ENCODE measurements around the gene KRTAP10-3. TPM values are rescaled to one million over a fixed set of nuclear protein-coding genes. Genes with fewer than 3 reads are reported as not detected.
A peak's percentile ranks its signal among the peaks of the same experiment; 100 is the strongest.

The KRTAP10-3 gene
- total RNA-seq, 2 donors from 2014 or later: not detected

DNA sequence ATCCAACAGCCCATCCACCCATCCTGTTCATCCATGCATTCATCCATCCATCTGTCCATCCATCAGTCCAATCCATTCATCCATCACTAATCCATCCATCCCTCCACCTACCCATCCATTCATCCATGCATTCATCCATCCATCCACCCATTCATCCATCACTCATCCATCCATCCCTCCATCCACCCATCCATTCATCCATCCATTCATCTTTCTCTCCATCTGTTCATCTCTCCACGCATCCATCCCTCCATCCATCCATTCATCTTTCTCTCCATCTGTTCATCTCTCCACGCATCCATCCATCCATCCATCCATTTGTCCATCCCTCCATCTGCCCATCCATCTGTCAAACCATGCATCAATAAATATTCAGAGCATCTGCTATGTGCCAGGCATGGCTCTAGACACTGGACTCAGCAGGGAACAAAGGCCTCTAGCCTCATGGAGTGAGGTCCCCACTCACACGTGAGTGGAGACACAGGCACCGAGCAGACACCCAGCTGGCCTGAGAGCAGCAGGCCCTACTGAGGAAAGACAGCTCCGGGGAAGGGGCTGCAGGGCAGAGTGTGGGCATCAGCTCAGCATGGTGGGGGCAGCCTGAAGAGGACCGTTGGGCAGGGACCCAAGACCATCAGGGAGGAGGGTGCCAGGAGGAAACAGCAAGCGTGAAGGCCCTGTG lies 28.2 kb downstream of the KRTAP10-3 start:
- Mint-ChIP-seq H3K4me1 (peaks cover 8% of the 10 kb centered on the region), H3K27me3 (peaks cover 8% of the 10 kb centered on the region), H3K27ac (no peak overlapping the region), H3K4me3 (no peak overlapping the region), H3K36me3 (ENCODE audit: low read depth) (peaks cover 3% of the 10 kb centered on the region)
- DNase-seq (no peak), ATAC-seq (no peak)
- no peaks in the 10 kb centered on the region for H3K9me3 ChIP-seq (ENCODE audit: control insufficient read depth, low read length, poor library complexity, severe bottlenecking)

DNA sequence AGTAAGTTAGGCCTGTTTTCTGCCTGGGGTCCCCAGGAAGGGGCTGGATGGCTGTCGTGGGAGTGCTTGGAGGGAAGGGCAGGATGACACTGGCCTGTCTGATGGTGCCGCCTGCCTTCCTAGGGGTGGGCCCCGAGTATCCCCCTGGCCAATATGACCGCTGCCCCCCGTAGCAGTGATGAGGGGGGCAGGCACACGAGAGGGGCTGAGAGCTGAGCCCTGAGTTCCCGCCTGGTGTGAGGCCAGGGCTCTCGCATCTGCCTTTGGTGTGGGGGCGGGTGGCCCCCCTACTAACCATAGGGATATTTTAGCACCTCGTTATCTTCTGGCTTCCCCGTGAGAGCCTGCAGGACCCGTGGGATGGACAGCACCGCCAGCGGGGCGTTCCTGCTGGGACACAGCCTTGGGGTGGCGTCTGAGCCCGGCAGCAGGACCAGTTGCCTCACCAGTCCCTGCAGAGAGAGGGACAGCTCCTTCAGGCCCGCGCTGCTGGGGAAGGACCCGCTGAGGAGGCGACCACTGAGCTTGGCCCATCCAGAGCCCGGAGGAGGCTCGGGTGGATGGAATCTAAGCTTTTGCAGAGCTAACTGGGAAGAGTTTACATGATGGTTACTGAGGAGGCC lies 29.0 kb downstream of the KRTAP10-3 start:
- ATAC-seq (no peak), DNase-seq (no peak)
- peaks cover 8% of the 10 kb centered on the region for H3K4me1 Mint-ChIP-seq
- H3K36me3 Mint-ChIP-seq (ENCODE audit: low read depth): peaks cover 3% of the 10 kb centered on the region
- H3K4me3 Mint-ChIP-seq: no peak overlapping the region
- no peaks in the 10 kb centered on the region for H3K9me3 ChIP-seq (ENCODE audit: control insufficient read depth, low read length, poor library complexity, severe bottlenecking)
- H3K27ac Mint-ChIP-seq: no peak overlapping the region
- peaks cover 8% of the 10 kb centered on the region for H3K27me3 Mint-ChIP-seq

DNA sequence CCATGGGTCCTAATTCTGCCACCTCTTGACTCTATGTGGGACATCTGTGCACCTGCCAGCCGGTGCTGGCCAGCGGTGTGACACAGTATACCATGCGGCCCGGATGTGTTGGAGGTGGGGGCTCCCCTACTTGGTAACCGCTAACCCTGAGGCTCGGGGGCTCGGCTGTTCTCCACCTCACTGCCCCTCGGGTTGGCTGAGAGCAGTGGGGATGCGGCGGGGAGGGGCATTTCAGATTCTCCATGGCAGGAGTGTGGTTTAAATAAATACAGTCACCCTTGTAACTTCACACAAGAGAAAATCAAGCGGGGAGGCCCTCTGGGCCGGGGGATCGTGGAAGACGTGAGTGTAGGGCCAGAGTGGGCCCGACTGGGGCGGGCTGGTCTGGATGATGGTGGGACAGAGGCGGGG lies 29.6 kb downstream of the KRTAP10-3 start:
- DNase-seq: no peak
- H3K9me3 ChIP-seq (ENCODE audit: control insufficient read depth, low read length, poor library complexity, severe bottlenecking): no peaks in the 10 kb centered on the region
- Mint-ChIP-seq H3K4me3 (no peak overlapping the region), H3K36me3 (ENCODE audit: low read depth) (peaks cover 3% of the 10 kb centered on the region), H3K4me1 (peaks cover 8% of the 10 kb centered on the region), H3K27ac (no peak overlapping the region), H3K27me3 (peaks cover 8% of the 10 kb centered on the region)
- no peak for ATAC-seq

DNA sequence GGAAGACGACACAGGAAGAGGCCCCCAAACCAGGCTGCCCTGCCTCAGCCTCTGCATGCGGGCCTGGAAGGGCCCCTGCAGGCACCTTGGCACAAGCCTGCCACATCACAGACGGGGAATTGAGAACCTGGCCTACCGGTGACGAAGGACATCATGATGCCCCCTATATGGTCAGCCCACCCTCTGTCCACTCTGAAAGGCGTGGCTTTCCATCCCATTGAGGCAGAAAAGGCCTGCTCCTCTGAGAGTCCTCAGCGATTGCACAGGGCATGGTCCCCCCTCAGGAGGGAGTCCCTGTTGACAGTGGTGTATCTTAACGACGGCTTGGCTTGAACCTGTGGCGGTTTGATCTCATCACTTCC lies 30.0 kb downstream of the KRTAP10-3 start:
- no peaks in the 10 kb centered on the region for H3K9me3 ChIP-seq (ENCODE audit: control insufficient read depth, low read length, poor library complexity, severe bottlenecking)
- no peak overlapping the region for H3K4me3 Mint-ChIP-seq
- DNase-seq: peak in 1 of 3 donors; percentile 2
- H3K36me3 Mint-ChIP-seq (ENCODE audit: low read depth): peaks cover 3% of the 10 kb centered on the region
- H3K27me3 Mint-ChIP-seq: peaks cover 8% of the 10 kb centered on the region
- H3K27ac Mint-ChIP-seq: no peak overlapping the region
- no peak for ATAC-seq
- peaks cover 8% of the 10 kb centered on the region for H3K4me1 Mint-ChIP-seq

DNA sequence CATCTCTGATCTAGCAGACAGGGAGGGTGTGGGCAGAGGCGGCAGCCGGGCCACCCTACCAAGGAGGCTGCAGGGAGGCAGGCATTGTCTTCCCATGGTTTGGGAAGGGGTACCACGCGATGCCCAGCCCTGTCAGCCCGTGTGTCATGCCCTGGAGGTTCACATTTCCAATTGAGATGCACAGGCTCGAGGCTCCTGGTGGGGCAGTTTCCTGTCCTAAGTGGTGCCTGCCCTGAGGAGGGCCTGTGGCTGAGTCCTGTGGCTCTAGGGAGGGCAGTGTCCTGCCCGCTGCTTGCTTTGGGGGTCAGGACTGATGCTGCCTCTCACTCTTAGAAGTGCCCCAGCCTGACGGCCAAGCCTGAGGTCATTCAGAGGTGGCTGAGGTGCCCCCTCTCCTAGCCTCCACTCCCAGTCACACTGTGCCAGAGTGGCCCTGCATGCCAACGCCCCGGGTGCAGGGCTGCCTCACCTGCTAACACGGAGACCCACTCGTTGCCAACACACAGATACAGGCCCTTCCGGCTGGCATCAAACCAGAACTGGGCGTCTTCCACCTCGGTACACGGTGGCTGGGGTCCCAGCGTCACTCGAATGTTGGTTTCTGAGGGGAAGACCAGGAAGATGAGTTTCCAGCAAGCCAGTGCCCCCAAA lies 30.5 kb downstream of the KRTAP10-3 start:
- Mint-ChIP-seq H3K4me3 (no peak overlapping the region), H3K27ac (no peak overlapping the region)
- DNase-seq: peak in 1 of 3 donors; percentile 1

DNA sequence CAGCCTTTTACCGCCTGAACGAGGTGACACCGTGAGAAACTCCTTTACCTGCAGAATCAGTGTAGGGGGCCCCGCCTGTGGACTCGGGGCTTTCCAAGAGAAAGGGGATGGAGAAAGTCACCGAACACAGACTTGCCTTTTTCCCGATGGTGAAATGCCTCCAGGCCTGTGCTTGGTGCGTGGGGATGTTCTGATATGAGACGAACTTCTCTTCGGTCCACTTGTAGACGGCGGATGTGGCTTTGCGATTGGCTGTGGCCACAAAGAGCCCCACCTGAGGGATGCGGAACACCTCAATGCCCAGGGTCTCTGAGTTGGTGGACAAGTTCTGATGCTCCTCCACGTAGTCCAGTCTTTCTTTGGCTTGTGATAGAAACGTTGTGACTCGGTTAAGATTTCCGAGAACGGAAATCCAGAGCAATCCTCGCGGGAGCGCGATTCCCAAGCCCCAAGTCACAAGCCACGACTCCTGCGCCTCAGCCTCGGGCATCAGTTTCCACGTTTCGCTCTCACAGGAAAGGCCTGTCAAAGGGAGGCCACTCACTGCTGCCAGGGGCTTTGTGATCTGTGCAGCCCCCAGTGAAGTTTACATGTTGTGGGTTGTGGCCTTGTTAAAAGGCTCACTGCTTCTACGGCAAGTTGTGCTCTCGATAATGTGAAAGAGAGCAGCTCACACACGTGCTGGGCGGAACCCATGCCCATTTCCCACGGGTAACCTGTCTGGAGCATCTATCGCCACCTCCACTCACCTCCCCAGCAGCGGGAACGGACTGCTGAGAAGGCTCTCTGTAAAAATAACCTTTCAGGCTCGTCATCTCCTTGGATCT lies 31.2 kb downstream of the KRTAP10-3 start:
- Mint-ChIP-seq H3K27me3 (peaks cover 7% of the 10 kb centered on the region), H3K4me3 (no peak overlapping the region), H3K4me1 (peaks cover 8% of the 10 kb centered on the region), H3K27ac (no peak overlapping the region), H3K36me3 (ENCODE audit: low read depth) (peaks cover 3% of the 10 kb centered on the region)
- H3K9me3 ChIP-seq (ENCODE audit: control insufficient read depth, low read length, poor library complexity, severe bottlenecking): no peaks in the 10 kb centered on the region
- ATAC-seq: no peak
- peak in 1 of 3 donors; percentile 4 for DNase-seq

More for the DNA sequence above, 30.5 kb downstream of the KRTAP10-3 start:
- no peak for ATAC-seq
- H3K27me3 Mint-ChIP-seq: peaks cover 8% of the 10 kb centered on the region
- H3K4me1 Mint-ChIP-seq: peaks cover 8% of the 10 kb centered on the region
- no peaks in the 10 kb centered on the region for H3K9me3 ChIP-seq (ENCODE audit: control insufficient read depth, low read length, poor library complexity, severe bottlenecking)
- H3K36me3 Mint-ChIP-seq (ENCODE audit: low read depth): peaks cover 3% of the 10 kb centered on the region

DNA sequence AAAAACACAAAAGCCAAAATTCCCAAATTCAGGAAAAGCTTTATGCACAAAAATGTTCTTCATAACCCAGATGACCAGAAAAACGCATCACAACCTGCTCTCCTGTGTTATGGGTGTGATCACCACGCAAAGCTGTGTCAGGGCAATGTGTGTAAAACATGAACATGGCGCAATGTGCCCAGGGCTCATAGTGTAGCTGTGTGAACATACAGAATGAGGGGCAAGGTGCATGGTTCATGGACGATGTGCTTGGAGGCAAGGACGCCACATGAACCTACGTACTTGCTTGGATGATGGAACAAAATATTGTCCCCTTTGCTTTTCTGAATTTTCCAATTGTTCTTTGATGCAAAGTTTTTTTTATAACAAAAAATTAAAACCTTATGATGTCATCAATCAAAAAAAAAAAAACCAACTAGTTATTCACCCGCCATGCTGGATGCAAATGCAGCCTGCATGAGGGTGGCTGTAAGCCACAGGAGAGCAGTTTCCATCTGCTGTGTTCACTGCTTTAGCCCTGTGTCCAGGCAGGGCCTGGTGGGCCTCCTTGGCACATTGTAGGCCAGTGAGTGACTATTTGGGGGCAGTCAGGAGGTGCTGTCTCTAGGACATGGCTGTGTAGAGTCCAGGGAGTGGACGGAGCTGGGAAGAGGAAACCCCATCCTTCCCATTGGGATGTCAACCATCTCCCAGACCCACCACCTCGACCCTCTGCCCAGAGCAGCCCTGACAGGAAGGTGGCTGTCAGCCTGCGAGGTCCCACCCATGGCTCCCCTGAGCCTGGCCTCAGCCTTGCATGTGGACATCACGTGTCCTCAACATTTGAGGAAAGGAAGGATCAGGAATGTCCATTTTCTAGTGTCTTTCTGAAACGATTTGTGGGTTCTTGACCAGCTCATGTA lies 32.2 kb downstream of the KRTAP10-3 start:
- ATAC-seq (no peak), DNase-seq (peak in 1 of 3 donors; percentile 0)
- H3K27me3 Mint-ChIP-seq: no peaks in the 10 kb centered on the region
- H3K4me3 Mint-ChIP-seq: no peak overlapping the region
- no peaks in the 10 kb centered on the region for H3K9me3 ChIP-seq (ENCODE audit: control insufficient read depth, low read length, poor library complexity, severe bottlenecking)
- no peak overlapping the region for H3K27ac Mint-ChIP-seq
- peaks cover 3% of the 10 kb centered on the region for H3K36me3 Mint-ChIP-seq (ENCODE audit: low read depth)
- H3K4me1 Mint-ChIP-seq: peaks cover 8% of the 10 kb centered on the region

DNA sequence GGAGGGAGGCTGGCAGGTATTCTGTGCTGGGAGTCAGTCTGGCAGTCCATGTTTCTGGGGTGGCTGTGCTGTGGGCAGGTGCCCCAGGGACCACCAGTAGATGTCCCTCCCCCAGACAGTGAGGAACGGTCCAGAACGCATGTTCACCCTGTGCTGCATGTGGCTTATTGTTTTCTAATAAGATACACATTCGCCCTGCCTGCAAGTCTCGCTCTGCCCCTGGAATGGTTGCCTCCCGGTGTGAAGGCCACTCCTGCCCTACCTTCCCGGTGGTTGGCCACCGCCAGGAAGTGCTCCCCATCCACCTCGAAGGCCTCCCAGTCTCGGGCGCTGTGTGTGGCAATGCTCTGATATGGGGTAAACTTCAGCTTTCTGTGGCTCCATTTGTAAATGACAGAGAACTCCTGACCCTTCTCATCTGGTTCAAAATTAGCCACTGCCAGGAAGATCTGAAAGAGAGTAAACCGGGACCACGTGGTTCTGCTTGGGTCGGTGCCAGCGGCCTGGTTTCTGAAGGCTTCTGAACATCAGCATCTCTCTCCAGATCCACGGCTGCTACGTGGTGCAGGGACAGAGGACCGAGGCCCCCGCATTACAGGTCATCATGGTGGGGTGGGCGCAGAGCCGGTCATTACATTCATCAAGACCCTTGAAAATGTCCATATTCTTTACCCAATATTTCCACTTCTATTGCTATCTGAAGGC lies 33.1 kb downstream of the KRTAP10-3 start:
- no peak overlapping the region for H3K4me3 Mint-ChIP-seq

DNA sequence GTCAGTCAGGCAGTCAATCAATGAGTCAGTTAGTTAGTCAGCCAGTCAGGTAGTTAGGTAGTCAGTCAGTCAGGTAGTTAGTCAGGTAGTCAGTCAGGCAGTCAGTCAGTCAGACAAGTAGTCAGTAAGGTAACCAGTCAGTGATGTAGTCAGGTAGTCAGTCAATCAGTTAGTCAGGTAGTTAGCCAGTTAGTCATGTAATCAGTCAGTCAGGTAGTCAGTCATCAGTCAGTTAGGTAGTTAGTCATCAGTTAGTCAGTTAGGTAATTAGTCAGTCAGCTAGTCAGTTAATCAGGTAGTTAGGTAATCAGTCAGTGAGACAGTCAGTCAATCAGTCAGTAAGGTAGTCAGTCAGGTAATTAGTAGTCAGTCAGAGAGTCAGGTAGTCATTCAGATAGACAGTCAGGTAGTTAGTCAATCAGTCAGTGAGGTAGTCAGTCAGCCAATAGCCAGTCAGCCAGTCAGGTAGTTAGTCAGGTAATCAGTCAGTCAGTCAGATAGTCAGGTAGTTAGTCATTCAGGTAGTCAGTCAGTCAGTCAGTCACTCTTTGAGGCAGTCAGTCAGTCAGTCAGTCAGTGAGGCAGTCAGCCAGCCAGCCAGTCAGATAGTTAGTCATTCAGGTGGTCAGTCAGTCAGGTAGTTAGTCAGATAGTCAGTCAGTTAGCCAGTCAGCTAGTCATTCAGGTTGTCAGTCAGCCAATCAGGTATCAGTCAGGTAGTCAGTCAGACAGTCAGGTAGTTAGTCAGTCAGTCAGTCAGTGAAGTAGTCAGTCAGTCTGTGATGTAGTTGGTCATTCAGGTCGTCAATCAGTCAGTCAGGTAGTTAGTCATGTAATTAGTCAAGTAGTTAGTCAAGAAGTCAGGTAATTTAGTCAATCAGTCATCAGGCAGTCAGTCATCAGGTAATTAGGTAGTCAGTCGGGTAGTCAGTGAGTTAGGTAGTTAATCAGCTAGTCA lies 33.9 kb downstream of the KRTAP10-3 start:
- H3K4me3 Mint-ChIP-seq: no peak overlapping the region
- no peak for ATAC-seq

More for the DNA sequence above, 33.1 kb downstream of the KRTAP10-3 start:
- DNase-seq: no peak
- H3K36me3 Mint-ChIP-seq (ENCODE audit: low read depth): peaks cover 3% of the 10 kb centered on the region
- H3K27me3 Mint-ChIP-seq: peaks cover 1% of the 10 kb centered on the region
- no peak for ATAC-seq
- H3K27ac Mint-ChIP-seq: no peak overlapping the region
- H3K9me3 ChIP-seq (ENCODE audit: control insufficient read depth, low read length, poor library complexity, severe bottlenecking): no peaks in the 10 kb centered on the region
- peaks cover 8% of the 10 kb centered on the region for H3K4me1 Mint-ChIP-seq

DNA sequence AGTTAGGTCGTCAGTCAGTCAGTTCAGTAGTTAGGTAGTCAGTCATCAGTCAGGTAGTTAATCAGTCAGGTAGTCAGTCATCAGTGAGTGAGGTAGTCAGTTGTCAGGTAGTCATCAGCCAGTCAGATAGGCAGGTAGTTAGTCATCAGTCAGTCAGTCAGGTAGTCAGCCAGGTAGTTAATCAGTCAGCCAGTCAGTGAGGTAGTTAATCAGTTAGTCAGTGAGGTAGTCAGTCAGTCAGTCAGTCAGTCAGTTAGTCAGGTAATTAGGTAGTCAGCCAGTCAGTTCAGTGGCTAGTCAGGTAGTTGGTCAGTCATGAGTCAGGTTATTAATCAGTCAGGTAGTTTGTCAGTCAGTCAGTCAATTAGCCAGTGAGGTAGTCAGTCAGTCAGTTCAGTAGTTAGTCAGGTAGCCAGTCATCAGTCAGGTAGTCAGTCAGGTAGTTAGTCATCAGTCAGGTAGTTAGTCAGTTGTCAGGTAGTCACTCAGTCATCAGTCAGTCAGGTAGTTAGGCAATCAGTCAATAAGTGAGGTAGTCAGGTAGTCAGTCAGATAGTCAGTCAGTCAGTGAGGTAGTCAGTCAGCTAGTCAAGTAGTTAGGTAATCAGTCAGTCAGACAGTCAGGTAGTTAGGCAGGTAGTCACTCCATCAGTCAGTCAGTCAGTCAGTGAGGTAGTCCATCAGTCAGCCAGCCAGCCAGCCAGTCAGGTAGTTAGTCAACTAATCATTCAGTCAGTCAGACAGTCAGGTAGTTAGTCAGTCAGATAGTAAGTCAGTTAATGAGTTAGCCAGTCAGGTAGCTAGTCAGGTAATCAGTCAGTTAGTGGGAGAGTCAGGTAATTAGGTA lies 34.8 kb downstream of the KRTAP10-3 start:
- no peak overlapping the region for H3K27ac Mint-ChIP-seq
- peaks cover 4% of the 10 kb centered on the region for H3K27me3 Mint-ChIP-seq
- no peaks in the 10 kb centered on the region for H3K36me3 Mint-ChIP-seq (ENCODE audit: low read depth)
- no peak for DNase-seq
- H3K9me3 ChIP-seq (ENCODE audit: control insufficient read depth, low read length, poor library complexity, severe bottlenecking): no peaks in the 10 kb centered on the region
- ATAC-seq: no peak
- H3K4me1 Mint-ChIP-seq: no peaks in the 10 kb centered on the region
- no peak overlapping the region for H3K4me3 Mint-ChIP-seq

More for the DNA sequence above, 33.9 kb downstream of the KRTAP10-3 start:
- H3K27ac Mint-ChIP-seq: no peak overlapping the region
- no peak for DNase-seq
- no peaks in the 10 kb centered on the region for H3K9me3 ChIP-seq (ENCODE audit: control insufficient read depth, low read length, poor library complexity, severe bottlenecking)
- peaks cover 4% of the 10 kb centered on the region for H3K27me3 Mint-ChIP-seq
- H3K4me1 Mint-ChIP-seq: peaks cover 3% of the 10 kb centered on the region
- no peaks in the 10 kb centered on the region for H3K36me3 Mint-ChIP-seq (ENCODE audit: low read depth)

Data from T-helper 17 cell (primary cell).